Mucosa of gallbladder (tissue), 1 donor: Measurements from ENCODE around the gene RFX8. TPM values are rescaled to one million over a fixed set of nuclear protein-coding genes. Genes with fewer than 3 reads are reported as not detected.
"Not testable (repeated sequence)": the region's sequence is repeated elsewhere in the genome, so short reads cannot be mapped to it uniquely, and the experiment has no call there.

Source experiments
- DNase-seq: peaks from one replicate; pipeline ENCODE4 v3.0.0-alpha.2; 2020; ENCODE audit warnings: low spot score
- total RNA-seq: library from RNA; stranded (reverse); gene quantifications from one replicate; pipeline ENCODE4 v1.2.1, GENCODE V29; 2021
- donor health status: DM: no; HTN: no; CAD: no.

The RFX8 gene
- total RNA-seq, 1 donor from 2014 or later: 0.29 TPM

DNA sequence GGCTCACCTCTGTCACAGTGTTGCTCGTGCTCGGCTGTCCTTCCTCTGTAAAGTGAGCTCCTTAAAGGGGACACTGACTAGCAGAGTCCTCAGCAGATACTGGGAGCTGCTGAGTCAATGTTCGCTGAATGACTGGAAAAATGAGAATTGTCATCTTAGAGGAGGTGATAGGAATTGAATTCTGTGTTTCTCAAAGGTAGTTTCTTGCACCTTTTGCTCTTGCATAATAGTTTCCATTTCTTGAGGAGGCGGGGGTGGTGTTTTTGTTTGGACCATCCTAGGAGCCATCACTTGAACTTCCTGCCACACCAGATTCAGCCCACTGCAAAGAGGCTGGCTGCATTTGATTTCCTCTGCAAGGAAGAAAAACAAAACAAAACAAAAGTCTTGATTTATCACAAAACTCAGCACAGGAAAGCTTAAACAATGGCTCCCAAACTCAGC is 11.4 kb upstream of the RFX8 start:
- no peak for DNase-seq

DNA sequence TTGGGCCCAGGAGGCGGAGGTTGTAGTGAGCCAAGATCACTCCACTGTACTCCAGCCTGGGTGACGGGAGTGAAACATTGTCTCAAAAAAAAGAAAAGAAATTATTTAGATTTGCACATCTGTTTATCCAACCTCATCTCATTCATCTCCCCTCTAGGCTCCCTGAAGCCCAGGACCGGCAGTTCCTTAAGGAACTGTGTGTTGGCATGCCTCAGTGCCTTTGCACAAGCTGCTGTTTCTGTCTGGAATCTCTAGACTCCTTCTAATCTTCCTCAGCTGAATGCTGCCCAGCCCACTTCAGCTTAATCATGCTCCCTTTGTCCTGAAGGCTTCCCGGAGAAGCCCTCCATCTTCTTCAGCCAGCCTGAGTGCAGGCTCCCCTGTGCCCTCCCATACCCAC is 10.9 kb upstream of the RFX8 start:
- DNase-seq: no peak

DNA sequence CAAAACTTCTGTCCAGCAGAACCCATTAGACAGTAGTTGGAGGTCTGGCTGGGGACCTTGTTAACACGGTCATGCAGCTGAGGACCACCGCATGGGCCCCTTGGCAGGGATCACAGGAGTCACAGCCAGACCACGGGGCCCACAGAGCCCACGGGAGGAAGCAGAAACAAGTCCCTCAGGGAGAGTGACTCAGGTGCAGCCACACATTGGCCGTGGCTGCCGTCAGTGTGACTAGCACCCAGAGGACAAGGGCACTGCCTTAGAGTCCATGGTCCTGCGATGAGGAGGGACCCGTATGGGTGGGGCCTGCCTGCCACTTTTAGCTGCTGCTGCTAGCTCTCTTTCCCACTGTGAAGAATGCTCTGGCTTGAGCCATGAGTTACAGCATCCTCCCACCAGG is 5.9 kb upstream of the RFX8 start:
- DNase-seq: no peak

- no peak for DNase-seq
These were observed 4.9 kb upstream of the RFX8 start for GRCh38 chr2:101479810-101480209.

GRCh38 chr2:101479328-101479727 is 4.4 kb upstream of the RFX8 start:
- DNase-seq: no peak

GRCh38 chr2:101478181-101479001 is 3.5 kb upstream of the RFX8 start:
- no peak for DNase-seq

DNA sequence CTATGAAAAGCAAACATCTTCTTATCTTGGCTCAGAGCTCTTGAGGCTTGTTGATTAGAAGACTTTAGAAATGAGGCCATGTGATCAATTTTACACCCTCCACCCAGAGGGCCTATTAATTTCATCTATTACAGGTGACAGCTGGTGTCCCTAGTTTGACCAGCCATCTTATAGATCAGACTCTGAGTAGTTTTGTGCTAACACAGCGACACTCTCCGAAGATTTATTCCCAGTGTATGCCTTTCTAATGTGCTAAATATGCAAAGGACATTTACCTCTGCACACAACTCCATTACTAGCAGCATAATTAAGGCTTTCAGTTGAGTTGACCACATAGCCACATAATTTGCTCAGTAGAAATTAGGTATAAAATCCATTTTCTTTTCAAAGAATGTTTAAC is 2.6 kb upstream of the RFX8 start:
- DNase-seq: no peak

- no peak for DNase-seq
These were observed 1.8 kb upstream of the RFX8 start for GRCh38 chr2:101476605-101477208.

DNA sequence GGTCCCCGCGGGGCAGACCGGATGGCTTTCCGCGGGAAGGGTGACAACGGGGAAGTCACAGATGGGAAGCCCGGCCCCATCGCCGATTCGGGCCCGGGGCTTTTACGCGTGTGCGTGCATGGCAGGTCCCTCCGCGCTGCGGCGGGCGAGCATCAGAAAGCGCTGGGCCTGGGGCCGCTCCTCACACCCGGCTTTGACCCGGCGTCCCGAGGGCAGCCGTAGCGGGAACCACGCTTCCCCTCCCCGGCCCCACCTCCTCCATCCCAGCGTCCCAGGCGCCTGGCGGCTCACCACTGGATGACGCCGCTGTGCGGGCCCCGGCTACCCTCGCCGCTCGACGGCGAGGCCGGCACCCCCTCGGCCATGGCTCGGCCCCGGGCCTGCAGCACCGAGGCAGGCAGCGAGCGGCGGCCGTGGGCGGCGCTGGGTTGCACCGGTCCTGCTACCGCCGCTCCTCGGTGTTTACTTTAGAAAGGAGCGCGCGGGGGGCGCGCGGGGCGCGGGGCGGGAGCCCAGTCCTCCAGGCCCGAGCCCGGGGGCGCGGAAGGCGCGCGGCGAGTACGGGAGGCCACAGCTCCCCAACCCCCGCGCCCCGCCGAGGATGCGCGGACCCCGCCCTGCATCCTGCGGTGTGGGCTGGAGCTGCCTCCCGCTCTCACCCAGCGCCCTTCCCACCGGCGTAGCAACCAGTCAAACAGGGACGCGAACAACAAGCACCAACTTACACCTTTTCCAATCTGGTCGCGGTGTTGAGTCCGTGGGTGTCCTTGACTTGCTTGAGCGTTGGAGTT is 806 bp downstream of the RFX8 start:
- peak; percentile 27 for DNase-seq

GRCh38 chr2:101473591-101473910 is 1.4 kb downstream of the RFX8 start:
- no peak for DNase-seq

GRCh38 chr2:101469863-101470262 is 5.0 kb downstream of the RFX8 start:
- DNase-seq: no peak

DNA sequence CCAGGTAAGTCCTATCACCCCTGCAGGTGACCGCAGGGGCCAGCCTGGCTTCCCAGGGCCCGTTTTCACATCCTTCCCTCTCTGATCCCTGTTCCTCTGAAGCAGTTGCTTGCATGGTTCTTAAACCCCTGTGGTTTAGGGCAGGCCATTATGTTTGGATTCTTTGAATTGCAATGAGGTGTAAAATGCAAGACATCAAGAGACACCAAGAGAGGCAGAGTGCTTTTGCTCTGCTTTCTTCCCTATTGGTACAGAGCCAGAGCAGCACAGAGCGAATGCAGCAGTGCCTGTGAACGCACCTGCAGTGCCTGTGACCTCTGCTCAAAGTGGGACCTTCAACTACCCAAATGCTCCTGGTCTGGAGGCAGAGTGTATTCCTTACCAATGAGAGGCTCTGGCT is 7.6 kb downstream of the RFX8 start:
- no peak for DNase-seq

DNA sequence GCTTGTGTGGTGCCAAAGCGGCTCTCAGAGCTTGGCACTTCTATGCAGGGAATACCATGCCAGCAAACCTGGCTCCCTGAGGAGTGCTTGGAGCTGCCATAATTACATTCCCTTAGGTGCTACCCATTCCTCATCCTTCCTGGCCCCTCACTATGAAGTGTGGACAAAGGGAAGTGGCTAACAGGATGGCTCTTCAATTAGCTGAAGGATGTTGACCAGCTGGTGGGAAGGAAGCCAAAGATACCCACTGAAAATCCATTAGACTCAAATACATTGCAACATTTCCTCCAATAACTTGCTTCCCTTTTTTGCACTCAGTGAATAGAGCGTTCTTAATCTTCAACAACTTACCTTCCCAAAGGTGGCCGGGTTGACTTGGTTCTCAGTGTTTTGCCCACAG is 8.5 kb downstream of the RFX8 start:
- no peak for DNase-seq

DNA sequence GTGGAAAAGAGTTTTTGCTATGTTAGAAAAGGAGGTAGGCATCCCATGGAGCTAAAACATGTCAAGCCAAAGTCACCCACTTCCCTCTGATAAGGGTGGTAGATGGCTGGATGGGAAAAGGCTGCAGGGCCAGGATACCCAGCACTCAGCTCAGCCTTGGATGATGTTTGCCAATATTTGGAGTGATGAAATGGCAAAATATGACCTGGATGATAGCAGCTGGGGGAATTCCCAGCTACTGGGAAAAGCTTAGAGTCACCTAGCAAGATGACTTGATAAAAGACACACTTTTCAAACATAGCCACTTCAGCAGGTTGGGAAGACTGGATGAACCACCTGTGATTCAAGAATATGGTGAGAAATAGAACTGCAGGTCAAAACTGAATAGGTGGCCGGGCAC is 10.1 kb downstream of the RFX8 start:
- no peak for DNase-seq

GRCh38 chr2:101463911-101464641 is 10.8 kb downstream of the RFX8 start:
- no peak for DNase-seq

- DNase-seq: no peak
These were observed 11.5 kb downstream of the RFX8 start for GRCh38 chr2:101463421-101463820.

- DNase-seq: no peak
These were observed 13.5 kb downstream of the RFX8 start for GRCh38 chr2:101461381-101461780.

DNA sequence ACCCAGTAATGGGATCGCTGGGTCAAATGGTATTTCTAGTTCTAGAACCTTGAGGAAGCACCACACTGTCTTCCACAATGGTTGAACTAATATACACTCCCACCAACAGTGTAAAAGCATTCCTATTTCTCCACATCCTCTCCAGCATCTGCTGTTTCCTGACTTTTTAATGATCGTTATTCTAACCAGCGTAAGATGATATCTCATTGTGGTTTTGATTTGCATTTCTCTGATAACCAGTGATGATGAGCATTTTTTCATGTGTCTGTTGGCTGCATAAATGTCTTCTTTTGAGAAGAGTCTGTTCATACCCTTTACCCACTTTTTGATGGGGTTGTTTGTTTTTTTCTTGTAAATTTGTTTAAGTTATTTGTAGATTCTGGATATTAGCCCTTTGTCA is 20.5 kb downstream of the RFX8 start:
- DNase-seq: not testable (repeated sequence)

- no peak for DNase-seq
These were observed 23.9 kb downstream of the RFX8 start for GRCh38 chr2:101450965-101451364.

DNA sequence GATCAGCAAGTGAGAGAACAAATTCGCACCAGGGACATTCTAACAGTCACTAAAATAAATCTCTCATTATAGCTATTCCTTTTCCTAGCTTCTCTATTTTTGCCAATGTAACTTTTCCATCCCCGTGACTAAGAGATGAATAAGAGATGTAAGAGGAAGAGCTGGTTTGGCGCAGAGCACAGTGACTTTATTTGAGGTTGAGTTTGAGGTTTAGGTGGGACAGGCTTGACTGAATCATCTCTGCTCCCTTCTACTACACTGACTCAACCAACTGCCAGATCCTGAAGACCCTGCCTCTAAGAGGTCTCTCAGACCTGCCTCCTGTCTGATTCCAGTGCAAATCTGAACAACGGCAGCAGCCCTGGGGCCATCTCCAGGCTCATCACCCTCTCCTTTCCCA is 28.0 kb downstream of the RFX8 start:
- no peak for DNase-seq

DNA sequence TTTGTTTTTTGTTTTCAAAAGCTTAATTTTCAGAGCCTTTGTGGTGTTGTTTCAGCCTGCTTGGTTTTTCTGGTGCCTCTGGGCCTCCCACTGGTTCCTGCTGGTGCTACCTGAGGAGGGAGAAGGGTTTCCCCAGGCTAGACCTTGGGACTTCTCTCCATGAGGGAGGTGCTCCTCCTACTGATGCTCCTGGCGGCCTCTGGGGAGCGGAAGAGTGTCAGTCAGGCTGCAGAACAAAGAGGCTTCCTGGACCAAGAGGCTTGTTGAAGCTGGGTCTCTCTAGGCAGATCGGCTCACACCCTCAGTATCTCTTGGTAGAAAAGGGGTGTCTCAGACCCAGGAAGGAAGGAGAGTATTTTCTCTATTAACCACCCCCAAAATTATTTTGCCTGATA is 32.2 kb downstream of the RFX8 start:
- DNase-seq: no peak

- no peak for DNase-seq
These were observed 32.8 kb downstream of the RFX8 start for GRCh38 chr2:101442042-101442666.
